ENCODE results near the gene WDR70. TPM values are rescaled to one million over a fixed set of nuclear protein-coding genes. Genes with fewer than 3 reads are reported as not detected.
"Not testable (repeated sequence)": the region's sequence is repeated elsewhere in the genome, so short reads cannot be mapped to it uniquely, and the experiment has no call there.

WDR70 gene
- total RNA-seq, 4 donors from 2014 or later, result 24.7 to 200 (median 29.9) TPM

DNA sequence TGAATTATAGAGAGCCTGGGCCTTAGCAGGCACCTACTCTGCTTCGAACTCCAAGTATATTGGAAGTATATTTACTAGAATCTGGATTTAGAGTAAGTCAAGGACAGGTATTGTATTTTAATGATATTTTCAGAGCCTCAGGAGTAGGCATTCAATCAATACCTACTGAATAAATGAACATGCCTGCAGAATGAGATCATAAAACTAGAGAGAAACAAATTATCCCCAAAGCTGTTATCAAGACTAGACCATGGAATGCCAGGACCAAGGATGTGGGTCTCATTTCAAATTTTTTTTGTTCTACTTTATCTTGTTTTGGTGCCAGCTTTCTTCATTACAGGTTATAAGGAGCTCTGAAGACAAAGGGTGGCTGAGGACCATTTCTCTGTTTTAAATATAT, 394.7 kb downstream of the WDR70 start:
- Histone ChIP-seq H3K27me3 (no peaks in the 10 kb centered on the region), H3K9me3 (peaks cover 8% of the 10 kb centered on the region in 2 donors), H3K4me3 (no peak overlapping the region), H3K36me3 (no peaks in the 10 kb centered on the region), H3K27ac (no peak overlapping the region), H3K4me1 (peaks cover 0 to 8% (median 2%) of the 10 kb centered on the region in 4 donors)
- in situ Hi-C loops (cut with MboI; ENCODE audit: low pct_ligation_motif_present in 1 of 4, low pct_unique_long_range_greater_than_20kb in 1 of 4, low sequenced_read_pairs in 3 of 4), result no loop called here
- TF ChIP-seq POLR2A (IDR thresholded peaks at IDR 0.05), result no peak
- TF ChIP-seq, protein P1, sequence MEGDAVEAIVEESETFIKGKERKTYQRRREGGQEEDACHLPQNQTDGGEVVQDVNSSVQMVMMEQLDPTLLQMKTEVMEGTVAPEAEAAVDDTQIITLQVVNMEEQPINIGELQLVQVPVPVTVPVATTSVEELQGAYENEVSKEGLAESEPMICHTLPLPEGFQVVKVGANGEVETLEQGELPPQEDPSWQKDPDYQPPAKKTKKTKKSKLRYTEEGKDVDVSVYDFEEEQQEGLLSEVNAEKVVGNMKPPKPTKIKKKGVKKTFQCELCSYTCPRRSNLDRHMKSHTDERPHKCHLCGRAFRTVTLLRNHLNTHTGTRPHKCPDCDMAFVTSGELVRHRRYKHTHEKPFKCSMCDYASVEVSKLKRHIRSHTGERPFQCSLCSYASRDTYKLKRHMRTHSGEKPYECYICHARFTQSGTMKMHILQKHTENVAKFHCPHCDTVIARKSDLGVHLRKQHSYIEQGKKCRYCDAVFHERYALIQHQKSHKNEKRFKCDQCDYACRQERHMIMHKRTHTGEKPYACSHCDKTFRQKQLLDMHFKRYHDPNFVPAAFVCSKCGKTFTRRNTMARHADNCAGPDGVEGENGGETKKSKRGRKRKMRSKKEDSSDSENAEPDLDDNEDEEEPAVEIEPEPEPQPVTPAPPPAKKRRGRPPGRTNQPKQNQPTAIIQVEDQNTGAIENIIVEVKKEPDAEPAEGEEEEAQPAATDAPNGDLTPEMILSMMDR (IDR thresholded peaks at IDR 0.05), result no peak
- no peak for TF ChIP-seq POLR2AphosphoS5 (IDR thresholded peaks at IDR 0.05)
- no peak for TF ChIP-seq EP300 (IDR thresholded peaks at IDR 0.05; ENCODE audit: low read depth)
- DNase-seq, result no peak
- intact Hi-C loops (cut with DNase I; ENCODE audit: low total_unique reads), result no loop called here
- WGBS, 2 donors (ENCODE audit: low coverage in 1 of 2), result 80 to 100% methylated on average over 1 of the region's 1 CpG

DNA sequence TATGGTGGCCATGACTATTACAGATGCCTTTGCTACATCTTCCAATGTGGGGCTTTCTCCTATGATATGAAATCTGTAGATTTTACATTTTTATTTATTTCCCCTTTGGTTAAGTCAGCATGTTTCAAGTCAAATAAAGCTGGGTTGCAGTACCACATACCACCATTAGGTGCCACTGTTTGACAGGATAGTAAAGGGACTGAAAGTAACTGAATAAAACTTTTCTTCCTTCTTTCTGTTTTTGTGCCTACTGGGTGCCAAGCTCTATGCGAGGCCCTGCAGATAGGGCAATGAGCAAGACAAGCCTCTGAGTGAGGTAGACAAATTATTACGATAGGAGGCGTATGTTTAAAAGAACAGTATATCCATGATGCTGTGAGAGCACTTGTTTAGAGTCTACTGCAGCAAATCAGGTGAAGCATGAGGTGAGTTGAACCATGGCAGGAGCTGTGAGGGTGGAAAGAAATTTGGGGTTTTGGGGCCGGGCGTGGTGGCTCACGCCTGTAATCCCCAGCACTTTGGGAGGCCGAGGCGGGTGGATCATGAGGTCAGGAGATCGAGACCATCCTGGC, 395.9 kb downstream of the WDR70 start:
- WGBS, 2 donors (ENCODE audit: low coverage in 1 of 2), result 96 to 98% methylated on average over 8 to 9 of the region's 9 CpGs
- in situ Hi-C loops (cut with MboI; ENCODE audit: low pct_ligation_motif_present in 1 of 4, low pct_unique_long_range_greater_than_20kb in 1 of 4, low sequenced_read_pairs in 3 of 4), result no loop called here
- peaks cover 8% of the 10 kb centered on the region in 2 donors for H3K9me3 ChIP-seq
- intact Hi-C loops (cut with DNase I; ENCODE audit: low total_unique reads), result loop anchor here (5.0 kb wide), 1 partner anchor 62 kb away; no protein-coding TSS in a partner anchor
- H3K27me3 ChIP-seq, result no peaks in the 10 kb centered on the region
- H3K27ac ChIP-seq, result no peak overlapping the region
- no peak overlapping the region for H3K4me3 ChIP-seq
- H3K4me1 ChIP-seq, result peaks cover 0 to 8% (median 2%) of the 10 kb centered on the region in 4 donors
- H3K36me3 ChIP-seq, result no peaks in the 10 kb centered on the region
- DNase-seq, result no peak
- TF ChIP-seq, protein P1 (IDR thresholded peaks at IDR 0.05), result peak in 4 of 5 experiments; percentile 24 to 56 (median 46)
- no peak for TF ChIP-seq EP300 (IDR thresholded peaks at IDR 0.05; ENCODE audit: low read depth)

DNA sequence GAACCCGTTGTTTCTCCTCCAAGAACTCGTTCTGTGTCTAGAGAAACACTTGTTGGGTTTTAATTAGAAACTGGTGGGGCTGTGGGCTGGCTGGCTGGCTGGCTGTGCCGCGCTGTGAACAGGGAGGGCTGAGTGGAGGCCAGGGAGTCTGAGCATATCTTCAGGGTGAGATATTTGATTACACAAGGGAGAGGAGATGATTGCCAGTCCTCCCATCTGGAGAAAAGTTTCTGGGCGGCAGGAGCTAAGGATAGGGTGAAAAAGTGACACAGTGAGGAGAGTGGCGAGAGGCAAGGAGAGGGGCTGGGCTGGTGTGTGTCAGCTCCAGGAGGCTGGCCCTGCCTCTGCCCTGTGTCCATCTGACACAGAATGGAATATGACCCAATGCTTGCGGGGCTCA, 397.7 kb downstream of the WDR70 start:
- no peak overlapping the region for H3K4me3 ChIP-seq
- in situ Hi-C loops (cut with MboI; ENCODE audit: low pct_ligation_motif_present in 1 of 4, low pct_unique_long_range_greater_than_20kb in 1 of 4, low sequenced_read_pairs in 3 of 4), result no loop called here
- WGBS, 2 donors (ENCODE audit: low coverage in 1 of 2), result 69 to 87% methylated on average over 3 to 7 of the region's 7 CpGs

DNA sequence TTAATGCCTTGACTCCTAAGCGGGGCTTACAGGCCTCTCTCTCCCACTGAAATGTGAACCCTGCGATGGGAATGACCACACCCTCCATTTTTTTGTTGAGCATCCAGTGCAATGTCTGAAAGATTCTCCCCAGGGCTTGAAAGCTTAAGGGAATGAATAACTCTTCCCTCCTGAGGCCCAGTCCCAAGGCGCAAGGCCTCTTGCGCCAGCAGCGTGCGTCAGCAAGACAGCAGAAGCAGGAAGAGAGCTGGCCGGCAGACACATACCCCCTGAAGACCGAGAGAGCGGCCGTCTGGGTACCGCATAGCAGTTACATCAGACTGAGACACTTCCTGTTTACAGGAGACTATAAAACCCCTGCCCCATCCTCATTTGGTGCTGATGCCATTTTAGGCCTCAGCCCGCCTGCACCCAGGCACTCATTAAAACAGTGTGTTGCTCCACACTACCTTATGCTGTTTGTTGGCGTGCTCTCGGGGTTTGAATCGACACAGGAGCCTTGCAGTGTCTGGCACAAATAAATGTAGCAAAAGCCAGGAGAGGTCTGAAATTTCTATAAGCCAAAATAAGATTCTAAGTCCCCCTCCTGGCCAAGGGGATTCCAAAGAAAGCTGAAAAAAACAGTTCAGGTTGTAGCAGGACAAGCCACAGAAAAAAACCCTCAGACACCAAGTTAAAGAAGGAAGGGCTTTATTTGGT, 398.5 kb downstream of the WDR70 start:
- in situ Hi-C loops (cut with MboI; ENCODE audit: low pct_ligation_motif_present in 1 of 4, low pct_unique_long_range_greater_than_20kb in 1 of 4, low sequenced_read_pairs in 3 of 4), result no loop called here
- DNase-seq, result peak; percentile 39
- no peak for TF ChIP-seq EP300 (IDR thresholded peaks at IDR 0.05; ENCODE audit: low read depth)
- TF ChIP-seq, protein P1 (IDR thresholded peaks at IDR 0.05), result no peak
- Histone ChIP-seq H3K4me1 (peaks cover 0 to 3% (median 0%) of the 10 kb centered on the region in 4 donors), H3K27ac (peak overlapping the region; percentile 42 to 83 (median 78)), H3K9me3 (peaks cover 8% of the 10 kb centered on the region in 2 donors), H3K36me3 (no peaks in the 10 kb centered on the region), H3K4me3 (no peak overlapping the region), H3K27me3 (no peaks in the 10 kb centered on the region)
- 80% methylated on average over 15 of the region's 15 CpGs; no CpG with 5 or more reads in 1 of the 2 donors for WGBS, 2 donors (ENCODE audit: low coverage in 1 of 2)
- intact Hi-C loops (cut with DNase I; ENCODE audit: low total_unique reads), result loop anchor here (5.0 kb wide), 1 partner anchor 60 kb away; no protein-coding TSS in a partner anchor

More for the DNA sequence above, 397.7 kb downstream of the WDR70 start:
- Histone ChIP-seq H3K9me3 (peaks cover 8% of the 10 kb centered on the region in 2 donors), H3K27ac (peak overlapping the region; percentile 42 to 83 (median 78)), H3K4me1 (peaks cover 0 to 3% (median 0%) of the 10 kb centered on the region in 4 donors), H3K27me3 (no peaks in the 10 kb centered on the region), H3K36me3 (no peaks in the 10 kb centered on the region)
- intact Hi-C loops (cut with DNase I; ENCODE audit: low total_unique reads), result loop anchor here (5.0 kb wide), 1 partner anchor 60 kb away; no protein-coding TSS in a partner anchor
- DNase-seq, result peak; percentile 29
- TF ChIP-seq, protein P1 (IDR thresholded peaks at IDR 0.05), result no peak
- peak; percentile 28 to 63 (median 30) for TF ChIP-seq POLR2AphosphoS5 (IDR thresholded peaks at IDR 0.05)

DNA sequence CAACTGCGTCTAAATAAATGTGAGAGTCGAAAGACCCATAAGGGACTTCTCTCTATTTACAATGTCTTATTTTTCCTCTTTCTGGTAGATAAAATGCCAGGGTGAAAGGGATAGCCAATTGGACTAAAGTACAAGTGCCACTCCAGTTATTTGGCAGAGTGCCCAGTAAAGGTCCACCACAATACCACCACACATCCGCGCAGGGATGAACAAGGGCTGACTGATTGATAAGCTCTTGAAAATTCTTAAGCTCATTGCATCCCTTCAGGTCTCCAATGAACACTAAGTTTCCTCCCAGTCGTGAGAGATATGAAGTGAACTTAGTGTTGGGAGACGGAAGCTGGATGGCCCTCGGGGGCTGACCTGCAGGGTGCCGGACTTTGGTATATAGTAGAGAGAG, 402.3 kb downstream of the WDR70 start:
- 89 to 92% methylated on average over 2 to 8 of the region's 8 CpGs for WGBS, 2 donors (ENCODE audit: low coverage in 1 of 2)

More for the DNA sequence above, 402.3 kb downstream of the WDR70 start:
- intact Hi-C loops (cut with DNase I; ENCODE audit: low total_unique reads); H3K27me3 ChIP-seq; H3K36me3 ChIP-seq; H3K4me1 ChIP-seq; DNase-seq; H3K9me3 ChIP-seq; in situ Hi-C loops (cut with MboI; ENCODE audit: low pct_ligation_motif_present in 1 of 4, low pct_unique_long_range_greater_than_20kb in 1 of 4, low sequenced_read_pairs in 3 of 4); H3K27ac ChIP-seq; H3K4me3 ChIP-seq: not testable (repeated sequence)

Measured in transverse colon (tissue), 4 donors.